Neural cell (in vitro differentiated cells): ENCODE results near the gene PLBD2. TPM values are rescaled to one million over a fixed set of nuclear protein-coding genes. Genes with fewer than 3 reads are reported as not detected.

Source experiments
- H2AFZ ChIP-seq: fragments of 200-600, 300-800 bp; sonication (generic), shearing (Covaris generic); 2 replicates; pipeline ENCODE4 v1.6.0; 2014; ENCODE audit warnings: low read depth, mild to moderate bottlenecking, antibody characterized with exemption, low read length, moderate library complexity
- H3F3A ChIP-seq: fragments of 200-600 bp; shearing (Covaris generic); 2 replicates; pipeline ENCODE4 v1.6.1; 2016; ENCODE audit warnings: mild to moderate bottlenecking, moderate library complexity, mixed read lengths, antibody characterized with exemption, low read length; ENCODE audit not compliant: insufficient read depth, poor library complexity, severe bottlenecking
- H3K27ac ChIP-seq: fragments of 200-600, 300-800 bp; sonication (generic), shearing (Covaris generic); 2 replicates; pipeline ENCODE4 v1.5.1; 2014; ENCODE audit warnings: mild to moderate bottlenecking, low read length, moderate library complexity
- H3K27me3 ChIP-seq: fragments of 300-800, 200-600 bp; sonication (generic), shearing (Covaris generic); 2 replicates; pipeline ENCODE4 v1.6.0; 2014; ENCODE audit warnings: mild to moderate bottlenecking, low read depth, low read length, moderate library complexity; ENCODE audit not compliant: insufficient read depth
- H3K36me3 ChIP-seq: fragments of 300-800, 200-600 bp; sonication (generic), shearing (Covaris generic); 2 replicates; pipeline ENCODE4 v1.5.1; 2014; ENCODE audit warnings: mild to moderate bottlenecking, antibody characterized with exemption, low read length, moderate library complexity; ENCODE audit not compliant: insufficient read depth
- H3K4me2 ChIP-seq: fragments of 300-800, 200-600 bp; sonication (generic), shearing (Covaris generic); 2 replicates; pipeline ENCODE4 v1.6.0; 2014; ENCODE audit warnings: mild to moderate bottlenecking, low read length
- H3K4me3 ChIP-seq: fragments of 300-800, 200-600 bp; sonication (generic), shearing (Covaris generic); 2 replicates; pipeline ENCODE4 v1.5.1; 2014; ENCODE audit warnings: mild to moderate bottlenecking, low read length, moderate library complexity
- H3K79me2 ChIP-seq: fragments of 200-600 bp; shearing (Covaris generic); replicated peaks from 2 replicates; pipeline ENCODE4 v1.6.0; 2014; ENCODE audit warnings: mild to moderate bottlenecking, low read length, moderate library complexity; ENCODE audit not compliant: insufficient read depth
- H3K9ac ChIP-seq: fragments of 300-800, 200-600 bp; sonication (generic), shearing (Covaris generic); 2 replicates; pipeline ENCODE4 v1.6.1; 2016; ENCODE audit warnings: mild to moderate bottlenecking, low read length, mixed read lengths
- H3K9me2 ChIP-seq: fragments of 200-600 bp; shearing (Covaris generic); 2 replicates; pipeline ENCODE4 v1.6.1; 2016; ENCODE audit warnings: mild to moderate bottlenecking, low read length, mixed read lengths; ENCODE audit not compliant: insufficient read depth
- H3K9me3 ChIP-seq: fragments of 200-600, 300-800 bp; sonication (generic), shearing (Covaris generic); 2 replicates; pipeline ENCODE4 v1.6.1; 2016; ENCODE audit warnings: mild to moderate bottlenecking, mixed run types, low read length, moderate library complexity, mixed read lengths
- H4K20me1 ChIP-seq: fragments of 200-600 bp; shearing (Covaris generic); 2 replicates; pipeline ENCODE4 v1.6.1; 2016; ENCODE audit warnings: mild to moderate bottlenecking, mixed run types; ENCODE audit not compliant: insufficient read depth
- CTCF ChIP-seq: fragments of 450-650 bp; IDR thresholded peaks from 2 replicates; pipeline ENCODE4 v1.5.1; 2014; ENCODE audit warnings: antibody characterized with exemption, mild to moderate bottlenecking, moderate library complexity; ENCODE audit not compliant: poor library complexity, severe bottlenecking
- EP300 ChIP-seq: fragments of 450-650 bp; conservative IDR thresholded peaks from 2 replicates; pipeline ENCODE4 v1.6.1; 2014; ENCODE audit warnings: antibody characterized with exemption, mild to moderate bottlenecking, moderate library complexity; ENCODE audit not compliant: poor library complexity, severe bottlenecking
- EZH2 ChIP-seq: fragments of 200-600, 300-800 bp; shearing (Covaris generic), sonication (generic); IDR thresholded peaks from 2 replicates; pipeline ENCODE4 v1.6.1; 2014; ENCODE audit warnings: antibody characterized with exemption, low read length, borderline replicate concordance, mild to moderate bottlenecking; ENCODE audit not compliant: insufficient read depth, poor library complexity, severe bottlenecking
- MXI1 ChIP-seq: fragments of 450-650 bp; conservative IDR thresholded peaks from 2 replicates; pipeline ENCODE4 v1.6.1; 2014; ENCODE audit warnings: antibody characterized with exemption, mild to moderate bottlenecking; ENCODE audit not compliant: poor library complexity, severe bottlenecking
- POLR2AphosphoS5 ChIP-seq: IDR thresholded peaks from 2 replicates; pipeline ENCODE4 v1.6.1; 2012
- RAD21 ChIP-seq: fragments of 450-650 bp; conservative IDR thresholded peaks from 2 replicates; pipeline ENCODE4 v1.6.1; 2014; ENCODE audit warnings: antibody characterized with exemption, mild to moderate bottlenecking, moderate library complexity
- SMC3 ChIP-seq: fragments of 450-650 bp; conservative IDR thresholded peaks from 2 replicates; pipeline ENCODE4 v1.6.1; 2014; ENCODE audit warnings: antibody characterized with exemption, mild to moderate bottlenecking, moderate library complexity; ENCODE audit not compliant: poor library complexity
- TAF1 ChIP-seq: IDR thresholded peaks from 2 replicates; pipeline ENCODE4 v1.6.1; 2012; ENCODE audit warnings: low read depth
- polyA plus RNA-seq: library from polyadenylated mRNA; depleted of rRNA; stranded (reverse); fragments of >200 nt; gene quantifications from 2 replicates; pipeline ENCODE4 v1.2.3, GENCODE V29; 2014
- TF ChIP-seq, protein P1 (sequence below): IDR thresholded peaks from 2 replicates; pipeline ENCODE4 v1.6.1; 2012; ENCODE audit warnings: borderline replicate concordance

Gene PLBD2
- polyA plus RNA-seq, 1 donor from 2014 or later: 4.8 TPM

GRCh38 chr12:113408756-113409298, 50.4 kb downstream of the PLBD2 start:
- TF ChIP-seq RAD21 (no peak), TAF1 (no peak), EP300 (no peak), POLR2AphosphoS5 (no peak), EZH2 (no peak), MXI1 (no peak), CTCF (no peak), SMC3 (no peak)
- TF ChIP-seq, protein P1, sequence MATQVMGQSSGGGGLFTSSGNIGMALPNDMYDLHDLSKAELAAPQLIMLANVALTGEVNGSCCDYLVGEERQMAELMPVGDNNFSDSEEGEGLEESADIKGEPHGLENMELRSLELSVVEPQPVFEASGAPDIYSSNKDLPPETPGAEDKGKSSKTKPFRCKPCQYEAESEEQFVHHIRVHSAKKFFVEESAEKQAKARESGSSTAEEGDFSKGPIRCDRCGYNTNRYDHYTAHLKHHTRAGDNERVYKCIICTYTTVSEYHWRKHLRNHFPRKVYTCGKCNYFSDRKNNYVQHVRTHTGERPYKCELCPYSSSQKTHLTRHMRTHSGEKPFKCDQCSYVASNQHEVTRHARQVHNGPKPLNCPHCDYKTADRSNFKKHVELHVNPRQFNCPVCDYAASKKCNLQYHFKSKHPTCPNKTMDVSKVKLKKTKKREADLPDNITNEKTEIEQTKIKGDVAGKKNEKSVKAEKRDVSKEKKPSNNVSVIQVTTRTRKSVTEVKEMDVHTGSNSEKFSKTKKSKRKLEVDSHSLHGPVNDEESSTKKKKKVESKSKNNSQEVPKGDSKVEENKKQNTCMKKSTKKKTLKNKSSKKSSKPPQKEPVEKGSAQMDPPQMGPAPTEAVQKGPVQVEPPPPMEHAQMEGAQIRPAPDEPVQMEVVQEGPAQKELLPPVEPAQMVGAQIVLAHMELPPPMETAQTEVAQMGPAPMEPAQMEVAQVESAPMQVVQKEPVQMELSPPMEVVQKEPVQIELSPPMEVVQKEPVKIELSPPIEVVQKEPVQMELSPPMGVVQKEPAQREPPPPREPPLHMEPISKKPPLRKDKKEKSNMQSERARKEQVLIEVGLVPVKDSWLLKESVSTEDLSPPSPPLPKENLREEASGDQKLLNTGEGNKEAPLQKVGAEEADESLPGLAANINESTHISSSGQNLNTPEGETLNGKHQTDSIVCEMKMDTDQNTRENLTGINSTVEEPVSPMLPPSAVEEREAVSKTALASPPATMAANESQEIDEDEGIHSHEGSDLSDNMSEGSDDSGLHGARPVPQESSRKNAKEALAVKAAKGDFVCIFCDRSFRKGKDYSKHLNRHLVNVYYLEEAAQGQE: no peak
- H4K20me1 ChIP-seq: no peaks in the 10 kb centered on the region
- no peaks in the 10 kb centered on the region for H3F3A ChIP-seq
- no peak overlapping the region for H3K4me3 ChIP-seq
- H3K27ac ChIP-seq: no peak overlapping the region
- no peak overlapping the region for H3K4me2 ChIP-seq
- no peaks in the 10 kb centered on the region for H3K9me2 ChIP-seq
- H3K9ac ChIP-seq: no peak overlapping the region
- no peaks in the 10 kb centered on the region for H3K79me2 ChIP-seq
- no peaks in the 10 kb centered on the region for H3K9me3 ChIP-seq
- no peak overlapping the region for H2AFZ ChIP-seq
- no peaks in the 10 kb centered on the region for H3K27me3 ChIP-seq
- H3K36me3 ChIP-seq: no peaks in the 10 kb centered on the region

GRCh38 chr12:113409462-113410124, 51.2 kb downstream of the PLBD2 start:
- H4K20me1 ChIP-seq: no peaks in the 10 kb centered on the region
- no peak overlapping the region for H3K4me3 ChIP-seq
- no peaks in the 10 kb centered on the region for H3K9me2 ChIP-seq
- no peaks in the 10 kb centered on the region for H3K9me3 ChIP-seq
- no peak overlapping the region for H3K27ac ChIP-seq
- H3K79me2 ChIP-seq: no peaks in the 10 kb centered on the region
- no peaks in the 10 kb centered on the region for H3K36me3 ChIP-seq
- H2AFZ ChIP-seq: no peak overlapping the region
- H3K9ac ChIP-seq: no peak overlapping the region
- TF ChIP-seq EZH2: no peak
- TF ChIP-seq, protein P1: no peak
- no peak for TF ChIP-seq EP300
- TF ChIP-seq POLR2AphosphoS5: no peak
- no peak for TF ChIP-seq CTCF
- TF ChIP-seq SMC3: no peak
- TF ChIP-seq RAD21: no peak
- no peak for TF ChIP-seq TAF1
- TF ChIP-seq MXI1: no peak
- no peaks in the 10 kb centered on the region for H3K27me3 ChIP-seq
- H3F3A ChIP-seq: no peaks in the 10 kb centered on the region
- no peak overlapping the region for H3K4me2 ChIP-seq
